Lower leg skin (tissue), 3 donors: ENCODE measurements around the gene FCER2.

Experiments used
- POLR2A ChIP-seq, 2 donors: fragments of 450-650 bp; IDR thresholded peaks; one replicate each; pipeline ENCODE4 v1.6.1; 2016 to 2017; ENCODE audit warnings: antibody characterized with exemption in 2 of 2, mild to moderate bottlenecking in 1 of 2, moderate library complexity in 1 of 2
- TF ChIP-seq, protein P1 (sequence below), 3 donors: fragments of 450-650 bp; IDR thresholded peaks; one replicate each; pipeline ENCODE4 v1.5.1; 2016; ENCODE audit warnings: antibody characterized with exemption in 3 of 3, mild to moderate bottlenecking in 3 of 3, moderate library complexity in 2 of 3

DNA sequence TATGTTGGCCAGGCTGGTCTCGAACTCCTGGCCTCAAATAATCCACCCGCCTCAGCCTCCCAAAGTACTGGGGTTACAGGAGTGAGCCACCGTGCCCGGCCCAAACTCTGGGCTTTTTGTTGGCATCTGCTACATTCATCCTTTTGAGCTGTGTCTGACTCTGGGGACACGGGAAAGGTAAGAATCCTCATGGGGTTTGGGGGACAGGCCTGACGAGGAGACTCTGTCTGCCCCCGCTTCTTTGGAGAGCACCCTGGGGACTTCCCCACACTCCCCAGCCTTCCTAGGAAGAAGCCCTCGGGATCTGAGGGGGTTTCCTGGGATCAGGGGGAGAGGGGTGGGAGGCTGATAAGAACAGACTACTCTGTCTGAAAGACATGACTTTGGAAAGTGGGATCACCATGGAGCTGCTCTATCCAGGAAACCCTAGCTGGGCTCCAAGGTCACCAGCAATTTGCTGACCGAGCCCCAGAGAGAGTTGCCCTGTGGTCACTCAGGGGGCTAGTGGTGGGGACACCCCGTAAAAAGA, 8.1 kb upstream of the FCER2 start:
- TF ChIP-seq POLR2A (IDR thresholded peaks at IDR 0.05) = no peak
- TF ChIP-seq, protein P1, sequence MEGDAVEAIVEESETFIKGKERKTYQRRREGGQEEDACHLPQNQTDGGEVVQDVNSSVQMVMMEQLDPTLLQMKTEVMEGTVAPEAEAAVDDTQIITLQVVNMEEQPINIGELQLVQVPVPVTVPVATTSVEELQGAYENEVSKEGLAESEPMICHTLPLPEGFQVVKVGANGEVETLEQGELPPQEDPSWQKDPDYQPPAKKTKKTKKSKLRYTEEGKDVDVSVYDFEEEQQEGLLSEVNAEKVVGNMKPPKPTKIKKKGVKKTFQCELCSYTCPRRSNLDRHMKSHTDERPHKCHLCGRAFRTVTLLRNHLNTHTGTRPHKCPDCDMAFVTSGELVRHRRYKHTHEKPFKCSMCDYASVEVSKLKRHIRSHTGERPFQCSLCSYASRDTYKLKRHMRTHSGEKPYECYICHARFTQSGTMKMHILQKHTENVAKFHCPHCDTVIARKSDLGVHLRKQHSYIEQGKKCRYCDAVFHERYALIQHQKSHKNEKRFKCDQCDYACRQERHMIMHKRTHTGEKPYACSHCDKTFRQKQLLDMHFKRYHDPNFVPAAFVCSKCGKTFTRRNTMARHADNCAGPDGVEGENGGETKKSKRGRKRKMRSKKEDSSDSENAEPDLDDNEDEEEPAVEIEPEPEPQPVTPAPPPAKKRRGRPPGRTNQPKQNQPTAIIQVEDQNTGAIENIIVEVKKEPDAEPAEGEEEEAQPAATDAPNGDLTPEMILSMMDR (IDR thresholded peaks at IDR 0.05) = no peak
